Activated B cell treated with CpG ODN at 0.5 μM for 24 hours (primary cell): Measurements from ENCODE around the gene INTS12. TPM values are rescaled to one million over a fixed set of nuclear protein-coding genes. Genes with fewer than 3 reads are reported as not detected.
"Not testable (repeated sequence)": the region's sequence is repeated elsewhere in the genome, so short reads cannot be mapped to it uniquely, and the experiment has no call there.

ENCODE experiments used
- ATAC-seq: fragments of 200-7000 bp; cut with Tn5 transposase; one replicate; pipeline ENCODE4 v1.10.0; 2021; ENCODE audit warnings: low read depth, mild to moderate bottlenecking, moderate library complexity
- CTCF ChIA-PET: fragments of 350-600 bp; sonication (Branson Sonifier 250); formaldehyde crosslinking; loops from one replicate; lab custom pipeline; 2021; ENCODE audit warnings: antibody characterized with exemption; lab: Charles Lee
- POLR2A ChIA-PET: fragments of 350-600 bp; sonication (Branson Sonifier 250); formaldehyde crosslinking; loops from one replicate; lab custom pipeline; 2021; ENCODE audit warnings: antibody characterized with exemption; lab: Charles Lee
- DNase-seq: peaks from one replicate; pipeline ENCODE4 v3.0.0; 2022
- H3K27ac Mint-ChIP-seq: one replicate; pipeline ENCODE4 v1.8.0; 2020; ENCODE audit warnings: mixed read lengths
- H3K27me3 Mint-ChIP-seq: one replicate; pipeline ENCODE4 v1.8.0; 2021; ENCODE audit warnings: mixed read lengths
- H3K36me3 Mint-ChIP-seq: one replicate; pipeline ENCODE4 v1.8.0; 2021; ENCODE audit warnings: low read depth, mixed read lengths
- H3K4me1 Mint-ChIP-seq: one replicate; pipeline ENCODE4 v1.8.0; 2021; ENCODE audit warnings: mixed read lengths
- H3K4me3 Mint-ChIP-seq: one replicate; pipeline ENCODE4 v1.8.0; 2020; ENCODE audit warnings: mild to moderate bottlenecking, mixed read lengths
- H3K9me3 Mint-ChIP-seq: one replicate; pipeline ENCODE4 v1.8.0; 2020; ENCODE audit warnings: mixed read lengths
- CTCF ChIP-seq: fragments of 200-600 bp; IDR thresholded peaks from one replicate; pipeline ENCODE4 v1.8.0; 2022; ENCODE audit warnings: antibody characterized with exemption, mild to moderate bottlenecking
- intact Hi-C: fragments of 100-400 bp; cut with micrococcal nuclease; formaldehyde crosslinking; loops from one replicate; pipeline ENCODE4 v1.15.1; 2024
- total RNA-seq: library from RNA; stranded (reverse); gene quantifications from 2 replicates; pipeline ENCODE4 v1.2.3, GENCODE V29; 2022

Gene INTS12
- total RNA-seq, 1 donor from 2014 or later, result 20.6 TPM

DNA sequence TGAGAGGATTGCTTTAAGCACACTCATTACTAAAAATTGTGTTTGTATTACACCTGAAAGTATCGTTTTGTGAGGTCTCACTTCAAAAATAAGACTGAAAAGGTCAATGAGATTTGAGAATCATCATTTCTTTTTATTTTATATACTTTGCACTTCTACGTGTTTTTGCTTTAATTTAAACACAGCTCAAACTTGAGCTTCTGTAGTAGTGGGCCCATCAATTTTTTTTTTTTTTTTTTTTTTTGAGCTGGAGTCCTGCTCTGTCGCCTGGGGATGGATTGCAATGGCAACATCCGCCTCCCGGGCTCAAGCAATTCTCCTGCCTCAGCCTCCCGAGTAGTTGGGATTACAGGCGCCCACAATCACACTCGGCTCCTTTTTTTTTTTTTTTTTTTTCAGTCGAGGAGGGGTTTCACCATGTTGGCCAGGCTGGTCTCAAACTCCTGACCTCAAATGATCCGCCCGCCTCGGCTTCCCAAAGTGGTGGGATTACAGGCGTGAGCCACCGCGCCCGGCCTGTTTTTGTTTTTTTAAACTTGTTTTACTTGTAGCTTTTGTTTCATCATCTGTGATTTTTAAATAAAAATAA lies 1.6 kb upstream of the INTS12 start:
- no peak overlapping the region for H3K27ac Mint-ChIP-seq
- intact Hi-C loops, result no loop called here
- DNase-seq, result no peak
- no peak for TF ChIP-seq CTCF
- H3K27me3 Mint-ChIP-seq, result no peaks in the 10 kb centered on the region
- ATAC-seq, result no peak
- no peaks in the 10 kb centered on the region for H3K9me3 Mint-ChIP-seq
- H3K4me1 Mint-ChIP-seq, result peaks cover 38% of the 10 kb centered on the region
- peaks cover 11% of the 10 kb centered on the region for H3K36me3 Mint-ChIP-seq
- ChIA-PET CTCF (interaction anchor here (0.9 kb wide), 1 partner anchor 237 kb away, joined by 3 read pairs; no protein-coding TSS in a partner anchor), POLR2A (no interaction called here)
- peak overlapping the region; percentile 99 for H3K4me3 Mint-ChIP-seq

- TF ChIP-seq CTCF, result no peak
- ATAC-seq, result peak; percentile 18
- intact Hi-C loops, result loop anchor here (2.0 kb wide), 3 partner anchors 200 to 648 kb away; no protein-coding TSS in a partner anchor
These were observed 577 bp upstream of the INTS12 start for GRCh38 chr4:105709081-105709450.

DNA sequence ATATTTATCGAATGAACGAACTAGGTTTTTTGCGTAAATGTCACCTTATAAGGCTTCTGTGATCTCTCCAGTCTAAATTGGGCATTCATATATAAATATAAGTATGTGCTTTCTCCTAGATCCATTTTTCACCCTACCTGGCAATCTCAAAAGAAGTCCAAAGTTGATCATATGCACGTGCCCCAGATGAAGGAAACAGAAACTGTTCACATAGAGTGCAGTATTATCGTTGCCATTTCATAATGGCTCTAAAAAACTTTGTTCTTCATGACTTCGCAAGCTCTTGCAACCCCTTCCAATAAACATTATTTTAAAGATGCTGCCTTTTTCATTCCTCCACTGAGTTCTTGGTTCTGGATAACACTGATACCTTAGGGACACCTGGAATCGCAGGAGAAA lies 708 bp downstream of the INTS12 start:
- no peak for TF ChIP-seq CTCF
- no peak for DNase-seq
- Mint-ChIP-seq H3K4me3 (peak overlapping the region; percentile 99), H3K27ac (peak overlapping the region; percentile 94), H3K27me3 (no peaks in the 10 kb centered on the region), H3K36me3 (peaks cover 11% of the 10 kb centered on the region), H3K9me3 (no peaks in the 10 kb centered on the region), H3K4me1 (peaks cover 27% of the 10 kb centered on the region)
- ChIA-PET CTCF (no interaction called here), POLR2A (interaction anchor here (1.5 to 2.3 kb wide), 2 partner anchors 9 to 234 kb away, joined by 5 to 6 read pairs; partner anchors contain the start of gene PPA2)
- intact Hi-C loops, result loop anchor here (1.0 to 2.0 kb wide), 7 partner anchors 11 to 647 kb away; partner anchors contain the start of genes AIMP1, PPA2, TBCK and TET2
- no peak for ATAC-seq

More at GRCh38 chr4:105709081-105709450, 577 bp upstream of the INTS12 start:
- no peak for DNase-seq
- Mint-ChIP-seq H3K4me1 (peaks cover 31% of the 10 kb centered on the region), H3K27ac (peak overlapping the region; percentile 94), H3K36me3 (peaks cover 11% of the 10 kb centered on the region), H3K9me3 (no peaks in the 10 kb centered on the region), H3K27me3 (no peaks in the 10 kb centered on the region), H3K4me3 (peak overlapping the region; percentile 99)
- POLR2A ChIA-PET, result interaction anchor here (0.7 to 2.3 kb wide), 3 partner anchors 10 to 655 kb away, joined by 3 to 6 read pairs (median 5); partner anchors contain the start of gene PPA2
- CTCF ChIA-PET, result no interaction called here

DNA sequence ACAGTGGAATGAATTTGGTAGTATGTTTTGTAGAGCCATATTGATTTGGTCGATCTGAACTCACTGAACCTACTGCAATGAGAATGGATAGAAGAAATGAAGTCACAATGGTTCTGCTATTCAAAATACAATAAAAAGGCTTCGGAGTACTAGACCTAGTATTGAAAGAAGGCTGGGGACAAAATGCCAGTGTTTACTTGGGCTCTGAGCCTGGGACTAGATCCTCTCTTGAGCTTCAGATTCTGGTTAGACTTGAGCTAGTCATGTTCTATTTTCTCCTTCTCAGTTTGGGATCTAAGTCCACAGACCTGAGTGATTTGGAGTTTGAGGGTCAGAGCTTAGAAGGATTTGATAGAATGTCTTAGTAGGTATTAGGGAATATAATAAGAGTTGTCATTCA lies 9.9 kb downstream of the INTS12 start:
- Mint-ChIP-seq H3K4me3 (no peak overlapping the region), H3K4me1 (no peaks in the 10 kb centered on the region), H3K27me3 (no peaks in the 10 kb centered on the region), H3K27ac (no peak overlapping the region), H3K36me3 (peaks cover 52% of the 10 kb centered on the region), H3K9me3 (no peaks in the 10 kb centered on the region)
- no peak for ATAC-seq
- no peak for TF ChIP-seq CTCF
- POLR2A ChIA-PET, result interaction anchor here (1.0 kb wide), 1 partner anchor 10 kb away, joined by 5 read pairs; the partner anchor contains the start of genes GSTCD and INTS12
- no peak for DNase-seq
- CTCF ChIA-PET, result no interaction called here
- intact Hi-C loops, result no loop called here

GRCh38 chr4:105695832-105696231 lies 12.7 kb downstream of the INTS12 start:
- ATAC-seq, result not testable (repeated sequence)

GRCh38 chr4:105694812-105695211 lies 13.7 kb downstream of the INTS12 start:
- H3K36me3 Mint-ChIP-seq, result peaks cover 74% of the 10 kb centered on the region
- POLR2A ChIA-PET, DNase-seq: not testable (repeated sequence)

More at GRCh38 chr4:105695832-105696231, 12.7 kb downstream of the INTS12 start:
- POLR2A ChIA-PET, DNase-seq, H3K27me3 Mint-ChIP-seq, H3K4me3 Mint-ChIP-seq, H3K9me3 Mint-ChIP-seq, H3K27ac Mint-ChIP-seq, CTCF ChIA-PET, H3K4me1 Mint-ChIP-seq: not testable (repeated sequence)
- peaks cover 69% of the 10 kb centered on the region for H3K36me3 Mint-ChIP-seq
- intact Hi-C loops, result loop anchor here (1.0 kb wide), 1 partner anchor 12 kb away; the partner anchor contains the start of genes GSTCD and INTS12

More at GRCh38 chr4:105694812-105695211, 13.7 kb downstream of the INTS12 start:
- ATAC-seq, H3K27me3 Mint-ChIP-seq, H3K4me3 Mint-ChIP-seq, intact Hi-C loops, H3K4me1 Mint-ChIP-seq, H3K9me3 Mint-ChIP-seq, H3K27ac Mint-ChIP-seq, CTCF ChIA-PET: not testable (repeated sequence)
